ENCODE results near the gene EXO5.
A peak's percentile ranks its signal among the peaks of the same experiment; 100 is the strongest.
"Not testable (repeated sequence)": the region's sequence is repeated elsewhere in the genome, so short reads cannot be mapped to it uniquely, and the experiment has no call there.

The EXO5 gene

DNA sequence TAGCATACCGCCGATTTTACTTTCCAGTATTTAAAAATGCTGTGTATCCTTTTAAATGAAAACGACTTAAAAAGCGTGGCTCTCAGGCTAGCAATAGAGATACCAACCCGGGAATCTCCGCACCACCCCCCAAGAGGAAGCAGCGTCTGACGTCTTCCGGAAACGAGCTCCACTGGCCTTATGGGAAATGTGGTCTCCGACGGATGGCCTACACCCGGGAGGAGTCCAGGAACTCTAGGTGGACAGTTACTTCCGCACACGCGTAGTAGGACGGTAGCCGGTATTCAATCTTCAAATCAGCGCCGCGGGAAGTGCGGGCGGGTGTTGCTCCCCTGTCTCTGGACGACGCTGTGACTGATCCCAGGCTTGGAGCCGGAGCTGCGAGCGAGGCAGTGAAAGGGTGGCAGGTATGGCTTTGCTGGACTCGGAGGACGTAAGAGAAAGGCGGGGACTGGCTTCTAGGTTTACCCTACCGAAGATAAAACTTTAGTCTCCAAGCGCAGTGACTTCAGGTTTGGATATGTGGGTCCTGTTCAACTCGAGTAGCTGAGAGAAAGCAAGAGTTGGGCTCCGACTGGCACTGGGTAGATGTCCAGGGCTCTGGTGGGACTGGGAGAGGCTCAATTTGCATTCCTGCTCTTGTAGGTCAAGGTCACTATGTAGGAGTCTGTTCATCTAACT, 23.0 kb downstream of the EXO5 start, which contains the start of gene ZNF684:
ZNF684 (plus strand) TSS at position 257 of the 681 bp plus-strand sequence. CDS start 1,530 bp downstream, outside the sequence.
- peak within 1 kb of the TSS; percentile 96 for H3K4me3 Mint-ChIP-seq

DNA sequence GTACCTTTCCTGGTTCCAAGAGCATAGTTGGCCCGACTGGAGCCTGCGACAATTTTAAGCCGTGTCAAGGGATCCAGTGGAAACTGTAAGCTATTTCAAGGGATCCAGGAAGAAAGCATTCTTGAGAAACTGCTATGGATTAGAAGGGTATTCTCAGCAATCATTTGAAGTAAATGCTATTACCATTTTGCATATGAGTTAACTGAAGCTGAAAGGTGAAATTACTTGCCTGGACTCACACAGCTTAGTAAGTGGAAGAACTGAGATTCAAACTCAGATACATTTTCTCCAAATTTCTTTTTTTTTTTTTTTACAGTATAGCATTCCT, 23.5 kb downstream of the EXO5 start:
- Mint-ChIP-seq H3K27me3 (peaks cover 10% of the 10 kb centered on the region), H3K9me3 (peaks cover 11% of the 10 kb centered on the region), H3K4me3 (peak overlapping the region; percentile 96), H3K36me3 (ENCODE audit: low read depth) (peaks cover 33% of the 10 kb centered on the region), H3K27ac (peak overlapping the region; percentile 96), H3K4me1 (ENCODE audit: low read depth) (peaks cover 24% of the 10 kb centered on the region)
- DNase-seq: no peak

More for the DNA sequence above, 23.0 kb downstream of the EXO5 start, which contains the start of gene ZNF684:
- H3K27ac Mint-ChIP-seq: peak within 1 kb of the TSS; percentile 96
- peaks cover 11% of the 10 kb centered on the region for H3K9me3 Mint-ChIP-seq
- peak; percentile 84 for DNase-seq
- H3K4me1 Mint-ChIP-seq (ENCODE audit: low read depth): peaks cover 24% of the 10 kb centered on the region
- peaks cover 30% of the 10 kb centered on the region for H3K36me3 Mint-ChIP-seq (ENCODE audit: low read depth)
- peaks cover 11% of the 10 kb centered on the region for H3K27me3 Mint-ChIP-seq

DNA sequence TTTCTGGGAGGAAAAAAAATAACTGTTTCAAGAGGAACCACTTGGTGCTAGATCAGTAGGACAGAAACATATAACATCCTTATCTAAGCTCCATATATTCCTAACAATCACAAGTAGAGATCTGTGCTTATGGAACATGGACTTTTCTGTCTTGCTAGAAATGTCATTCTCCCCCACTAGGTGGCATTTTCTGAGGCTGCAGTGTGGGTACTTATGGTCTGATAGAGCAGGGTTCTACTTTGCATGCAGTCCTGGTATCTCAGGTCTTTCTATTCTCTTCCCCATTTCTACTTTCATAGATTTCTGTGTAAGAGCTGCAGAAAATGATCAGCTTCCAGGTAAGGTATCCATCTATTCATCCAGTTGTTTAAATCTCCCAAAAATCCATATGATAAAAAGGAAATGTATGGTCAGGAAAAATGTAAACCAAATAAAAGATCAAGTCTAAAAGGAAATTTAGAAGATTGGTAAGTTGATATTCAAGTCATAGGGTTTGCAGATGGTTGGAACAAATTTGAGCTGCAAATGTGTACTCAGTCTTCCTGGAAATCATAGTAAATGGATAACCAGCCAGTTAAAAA, 24.4 kb downstream of the EXO5 start:
- Mint-ChIP-seq H3K36me3 (ENCODE audit: low read depth) (peaks cover 39% of the 10 kb centered on the region), H3K4me3 (peak overlapping the region; percentile 96), H3K9me3 (peaks cover 11% of the 10 kb centered on the region), H3K27me3 (peaks cover 7% of the 10 kb centered on the region), H3K4me1 (ENCODE audit: low read depth) (peaks cover 24% of the 10 kb centered on the region), H3K27ac (no peak overlapping the region)
- DNase-seq: no peak

DNA sequence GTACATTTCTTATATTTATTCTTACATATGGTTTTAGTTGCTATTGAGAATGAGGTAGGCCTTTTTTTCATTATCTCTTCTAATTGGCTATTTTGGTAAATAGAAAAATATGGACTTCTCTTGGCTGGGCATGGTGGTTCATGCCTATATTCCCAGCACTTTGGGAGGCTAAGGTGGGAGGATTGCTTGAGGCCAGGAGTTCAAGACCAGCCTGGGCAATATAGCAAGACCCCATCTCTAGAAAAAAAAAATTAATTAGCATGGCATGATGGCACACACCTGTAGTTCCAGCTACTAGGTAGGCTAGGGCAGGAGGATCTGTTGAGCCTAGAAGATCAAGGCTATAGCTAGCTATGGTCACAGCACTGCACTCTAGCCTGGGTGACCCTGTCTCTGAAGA, 26.0 kb downstream of the EXO5 start:
- Mint-ChIP-seq H3K9me3 (peaks cover 8% of the 10 kb centered on the region), H3K36me3 (ENCODE audit: low read depth) (peaks cover 49% of the 10 kb centered on the region), H3K27me3 (no peaks in the 10 kb centered on the region), H3K27ac (no peak overlapping the region), H3K4me1 (ENCODE audit: low read depth) (peaks cover 24% of the 10 kb centered on the region), H3K4me3 (no peak overlapping the region)
- no peak for DNase-seq

DNA sequence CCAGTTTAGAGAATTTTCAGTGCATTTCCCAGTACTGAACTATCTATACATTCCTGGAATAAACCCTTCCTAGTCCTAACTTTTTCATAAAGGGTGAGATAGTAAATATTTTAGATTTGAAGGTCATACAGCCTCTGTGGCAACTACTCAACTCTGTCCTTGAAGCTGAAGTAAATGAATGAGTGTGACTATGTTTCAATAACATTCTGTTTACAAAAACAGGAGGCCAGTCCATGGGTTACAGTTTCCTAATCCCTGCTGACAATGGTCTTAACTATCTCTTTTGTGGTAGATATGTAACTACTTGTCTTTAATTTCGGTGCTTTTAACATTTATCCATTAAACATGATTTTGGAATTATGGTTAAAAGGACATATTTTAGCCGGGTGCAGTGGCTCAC, 27.2 kb downstream of the EXO5 start:
- H3K27me3 Mint-ChIP-seq: no peaks in the 10 kb centered on the region
- peaks cover 24% of the 10 kb centered on the region for H3K4me1 Mint-ChIP-seq (ENCODE audit: low read depth)
- DNase-seq: no peak
- H3K36me3 Mint-ChIP-seq (ENCODE audit: low read depth): peaks cover 59% of the 10 kb centered on the region
- peaks cover 8% of the 10 kb centered on the region for H3K9me3 Mint-ChIP-seq
- H3K27ac Mint-ChIP-seq: no peak overlapping the region
- no peak overlapping the region for H3K4me3 Mint-ChIP-seq

DNA sequence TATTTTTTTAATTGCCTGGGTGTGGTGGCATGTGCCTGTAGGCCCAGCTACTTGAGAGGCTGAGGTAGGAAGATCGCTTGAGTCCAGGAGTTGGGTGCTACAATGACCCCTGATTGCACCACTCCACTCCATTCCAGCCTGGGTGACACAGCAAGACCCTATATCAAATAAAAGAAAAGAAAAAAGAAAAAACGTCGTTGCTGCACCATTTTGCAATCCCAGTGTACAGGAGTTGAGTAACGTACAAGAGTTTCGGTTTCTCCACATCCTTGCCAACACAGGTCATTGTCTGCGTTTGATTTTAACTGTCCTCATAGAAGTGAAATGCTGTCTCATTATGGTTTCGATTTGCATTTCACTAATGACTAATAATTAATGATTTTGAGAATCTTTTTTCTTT, 30.8 kb downstream of the EXO5 start:
- Mint-ChIP-seq H3K4me3 (no peak overlapping the region), H3K9me3 (peaks cover 3% of the 10 kb centered on the region), H3K36me3 (ENCODE audit: low read depth) (peaks cover 78% of the 10 kb centered on the region), H3K27ac (no peak overlapping the region), H3K27me3 (no peaks in the 10 kb centered on the region), H3K4me1 (ENCODE audit: low read depth) (no peaks in the 10 kb centered on the region)
- no peak for DNase-seq

DNA sequence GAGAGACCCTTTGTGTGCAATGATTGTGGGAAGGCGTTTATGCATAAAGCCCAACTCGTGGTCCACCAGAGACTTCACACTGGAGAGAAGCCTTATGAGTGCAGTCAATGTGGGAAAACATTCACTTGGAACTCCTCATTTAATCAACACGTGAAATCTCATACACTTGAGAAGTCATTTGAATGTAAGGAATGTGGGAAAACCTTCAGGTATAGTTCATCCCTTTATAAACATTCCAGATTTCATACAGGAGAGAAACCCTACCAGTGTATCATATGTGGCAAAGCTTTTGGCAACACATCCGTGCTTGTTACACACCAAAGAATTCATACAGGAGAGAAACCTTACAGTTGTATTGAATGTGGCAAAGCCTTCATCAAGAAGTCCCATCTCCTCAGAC, 38.4 kb downstream of the EXO5 start:
- Mint-ChIP-seq H3K9me3 (peaks cover 24% of the 10 kb centered on the region), H3K4me3 (no peak overlapping the region), H3K27ac (no peak overlapping the region), H3K36me3 (ENCODE audit: low read depth) (peaks cover 61% of the 10 kb centered on the region), H3K4me1 (ENCODE audit: low read depth) (no peaks in the 10 kb centered on the region), H3K27me3 (no peaks in the 10 kb centered on the region)
- DNase-seq: no peak

DNA sequence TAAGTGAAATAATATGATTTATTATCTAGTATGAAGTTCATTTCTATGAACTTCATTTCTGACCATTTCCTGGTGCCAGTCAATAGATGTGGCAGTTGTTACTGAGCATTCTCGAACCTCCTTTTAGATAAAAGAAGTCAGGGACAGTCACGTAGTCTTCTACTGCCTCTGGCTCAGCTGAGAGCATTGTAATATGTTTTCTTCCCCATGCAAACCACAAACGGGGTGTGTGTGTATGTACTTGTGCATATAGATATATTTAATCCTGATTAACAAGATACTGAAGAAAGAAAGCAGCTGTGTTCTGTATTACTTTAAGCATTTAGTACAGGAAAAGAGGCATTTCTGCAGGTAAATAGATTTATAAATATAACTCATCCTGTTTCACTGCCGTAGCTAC, 44.5 kb downstream of the EXO5 start:
- no peak for DNase-seq
- H3K9me3 Mint-ChIP-seq: peaks cover 5% of the 10 kb centered on the region
- no peak overlapping the region for H3K27ac Mint-ChIP-seq
- H3K36me3 Mint-ChIP-seq (ENCODE audit: low read depth): peaks cover 8% of the 10 kb centered on the region
- H3K27me3 Mint-ChIP-seq: peaks cover 3% of the 10 kb centered on the region
- H3K4me3 Mint-ChIP-seq: no peak overlapping the region
- H3K4me1 Mint-ChIP-seq (ENCODE audit: low read depth): no peaks in the 10 kb centered on the region

DNA sequence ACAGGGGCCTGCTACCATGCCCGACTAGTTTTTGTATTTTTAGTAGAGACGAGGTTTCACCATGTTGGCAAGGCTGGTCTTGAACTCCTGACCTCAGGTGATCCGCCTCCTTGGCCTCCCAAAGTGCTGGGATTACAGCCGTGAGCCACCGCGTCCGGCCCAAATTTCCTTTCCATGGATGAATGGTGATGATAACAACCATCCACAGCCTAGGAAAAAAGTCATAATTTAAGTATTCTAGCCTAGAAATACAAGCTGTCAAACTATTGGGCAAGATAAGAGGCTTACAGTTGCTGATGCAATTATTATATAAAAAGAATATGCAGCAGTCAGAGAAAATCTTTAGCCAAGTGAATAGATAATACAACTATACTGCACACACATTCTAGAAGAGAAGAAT, 46.2 kb downstream of the EXO5 start:
- not testable (repeated sequence) for H3K27me3 Mint-ChIP-seq; H3K27ac Mint-ChIP-seq; DNase-seq; H3K4me1 Mint-ChIP-seq (ENCODE audit: low read depth); H3K36me3 Mint-ChIP-seq (ENCODE audit: low read depth); H3K4me3 Mint-ChIP-seq; H3K9me3 Mint-ChIP-seq

DNA sequence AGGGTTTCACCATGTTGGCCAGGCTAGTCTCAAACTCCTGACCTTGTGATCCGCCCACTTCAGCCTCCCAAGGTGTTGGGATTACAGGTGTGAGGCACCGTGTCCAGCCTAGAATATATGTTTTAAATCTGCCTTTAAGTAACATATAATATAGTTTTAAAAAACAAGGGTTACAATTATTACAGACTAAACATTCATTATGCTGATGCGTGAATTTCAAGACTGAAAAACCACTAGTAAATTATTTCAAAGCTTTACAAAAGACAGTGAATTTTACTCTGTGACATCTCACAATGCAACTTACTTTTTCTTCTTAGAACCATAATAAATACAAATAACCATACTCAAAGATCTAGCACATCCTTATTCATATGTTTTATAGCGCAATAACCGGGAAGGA, 47.6 kb downstream of the EXO5 start:
- Mint-ChIP-seq H3K27me3 (peaks cover 3% of the 10 kb centered on the region), H3K27ac (no peak overlapping the region), H3K36me3 (ENCODE audit: low read depth) (no peaks in the 10 kb centered on the region), H3K9me3 (peaks cover 2% of the 10 kb centered on the region), H3K4me1 (ENCODE audit: low read depth) (no peaks in the 10 kb centered on the region), H3K4me3 (no peak overlapping the region)
- no peak for DNase-seq

DNA sequence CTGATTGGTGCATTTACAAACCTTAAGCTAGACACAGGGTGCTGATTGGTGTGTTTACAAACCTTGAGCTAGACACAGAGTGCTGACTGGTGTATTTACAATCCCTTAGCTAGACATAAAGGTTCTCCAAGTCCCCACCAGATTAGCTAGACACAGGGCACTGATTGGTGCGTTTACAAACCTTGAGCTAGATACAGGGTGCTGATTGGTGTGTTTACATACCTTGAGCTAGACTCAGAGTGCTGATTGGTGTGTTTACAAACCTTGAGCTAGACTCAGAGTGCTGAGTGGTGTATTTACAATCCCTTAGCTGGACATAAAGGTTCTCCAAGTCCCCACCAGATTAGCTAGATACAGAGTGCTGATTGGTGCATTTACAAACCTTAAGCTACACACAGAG, 49.7 kb downstream of the EXO5 start:
- not testable (repeated sequence) for DNase-seq; H3K4me3 Mint-ChIP-seq; H3K4me1 Mint-ChIP-seq (ENCODE audit: low read depth); H3K9me3 Mint-ChIP-seq; H3K27ac Mint-ChIP-seq; H3K36me3 Mint-ChIP-seq (ENCODE audit: low read depth); H3K27me3 Mint-ChIP-seq

DNA sequence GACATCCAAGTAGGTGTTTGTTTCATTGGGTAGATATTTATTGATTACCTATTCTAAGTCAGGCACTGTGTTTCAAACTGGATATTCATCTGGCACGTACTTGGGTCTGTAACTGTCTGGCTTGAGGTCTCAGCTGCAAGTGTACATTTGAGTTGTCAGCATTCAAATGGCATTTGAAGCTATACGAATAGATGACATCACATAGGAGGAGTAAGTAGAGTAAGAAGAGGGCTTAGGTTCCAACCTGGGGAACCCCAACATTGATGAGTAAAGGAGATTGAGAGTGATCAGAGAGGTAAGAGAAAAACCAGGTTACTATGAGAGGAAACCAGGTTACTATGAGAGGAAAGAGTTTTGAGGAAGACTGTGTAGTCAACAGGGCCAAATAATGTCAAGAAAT, 53.6 kb downstream of the EXO5 start:
- DNase-seq: no peak
- peaks cover 3% of the 10 kb centered on the region for H3K27me3 Mint-ChIP-seq
- H3K27ac Mint-ChIP-seq: peak overlapping the region; percentile 4
- H3K9me3 Mint-ChIP-seq: peaks cover 4% of the 10 kb centered on the region
- H3K4me1 Mint-ChIP-seq (ENCODE audit: low read depth): peaks cover 11% of the 10 kb centered on the region
- no peaks in the 10 kb centered on the region for H3K36me3 Mint-ChIP-seq (ENCODE audit: low read depth)
- no peak overlapping the region for H3K4me3 Mint-ChIP-seq

DNA sequence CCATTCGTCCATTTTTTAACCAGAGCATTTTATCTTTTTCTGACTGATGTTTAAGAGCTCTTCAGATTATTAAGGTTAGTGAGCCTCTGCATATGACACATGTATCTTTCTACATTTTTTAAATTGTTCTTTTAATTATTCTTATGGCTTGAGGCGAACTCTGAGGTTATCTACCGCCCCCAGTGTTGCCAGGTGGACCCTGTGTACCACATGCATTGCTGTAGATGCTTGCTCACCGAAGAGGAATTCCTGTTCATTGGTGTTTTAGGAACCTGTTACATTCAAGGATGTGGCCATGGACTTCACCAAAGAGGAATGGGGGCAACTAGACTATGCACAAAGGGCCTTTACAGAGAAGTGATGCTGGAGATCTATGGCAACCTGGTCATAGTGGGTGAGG, 54.7 kb downstream of the EXO5 start:
- no peak overlapping the region for H3K4me3 Mint-ChIP-seq
- H3K9me3 Mint-ChIP-seq: peaks cover 2% of the 10 kb centered on the region
- DNase-seq: no peak
- H3K27ac Mint-ChIP-seq: no peak overlapping the region
- H3K4me1 Mint-ChIP-seq (ENCODE audit: low read depth): peaks cover 11% of the 10 kb centered on the region
- H3K36me3 Mint-ChIP-seq (ENCODE audit: low read depth): no peaks in the 10 kb centered on the region
- no peaks in the 10 kb centered on the region for H3K27me3 Mint-ChIP-seq

DNA sequence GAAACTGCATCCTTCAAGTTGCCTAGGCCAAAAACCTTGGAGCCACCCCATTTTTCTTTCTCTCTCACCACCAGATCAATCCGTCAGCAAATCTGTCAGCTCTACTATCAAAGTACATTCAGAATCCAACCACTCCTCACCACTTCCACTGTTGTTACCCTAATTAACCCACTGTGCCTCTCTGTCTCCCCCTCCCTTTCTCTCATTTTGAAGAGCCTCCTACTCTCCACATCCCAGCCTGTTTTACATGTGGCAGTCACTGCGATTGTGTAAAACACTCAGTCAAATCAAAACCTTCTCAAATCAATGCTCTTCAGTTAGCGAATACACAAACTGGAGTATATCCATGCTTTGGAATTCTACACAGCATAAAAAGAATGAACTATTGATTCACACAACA, 55.9 kb downstream of the EXO5 start:
- Mint-ChIP-seq H3K4me1 (ENCODE audit: low read depth) (peaks cover 11% of the 10 kb centered on the region), H3K27ac (no peak overlapping the region), H3K36me3 (ENCODE audit: low read depth) (no peaks in the 10 kb centered on the region), H3K4me3 (no peak overlapping the region), H3K9me3 (peaks cover 2% of the 10 kb centered on the region), H3K27me3 (no peaks in the 10 kb centered on the region)
- DNase-seq: no peak

DNA sequence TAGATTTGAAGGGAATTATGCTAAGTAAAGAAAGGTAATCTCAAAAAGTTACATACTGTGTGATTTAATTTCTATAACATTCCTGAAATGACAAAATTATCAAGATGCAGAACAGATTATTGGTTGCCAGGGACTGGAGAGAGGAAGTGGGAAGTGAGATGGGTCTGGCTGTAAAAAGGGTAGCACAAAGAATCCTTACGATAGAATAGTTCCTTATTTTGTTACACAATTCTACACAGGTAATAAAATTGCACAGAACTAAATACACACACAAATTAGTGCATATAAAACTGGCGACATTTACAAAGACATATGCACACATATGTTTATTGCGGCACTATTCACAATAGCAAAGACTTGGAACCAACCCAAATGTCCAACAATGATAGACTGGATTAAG, 56.3 kb downstream of the EXO5 start:
- Mint-ChIP-seq H3K9me3 (peaks cover 2% of the 10 kb centered on the region), H3K4me3 (no peak overlapping the region), H3K27me3 (no peaks in the 10 kb centered on the region), H3K4me1 (ENCODE audit: low read depth) (peaks cover 11% of the 10 kb centered on the region), H3K36me3 (ENCODE audit: low read depth) (no peaks in the 10 kb centered on the region), H3K27ac (no peak overlapping the region)
- DNase-seq: no peak
